ENCODE results near the gene TMEM88.
A peak's percentile ranks its signal among the peaks of the same experiment; 100 is the strongest.

DNA sequence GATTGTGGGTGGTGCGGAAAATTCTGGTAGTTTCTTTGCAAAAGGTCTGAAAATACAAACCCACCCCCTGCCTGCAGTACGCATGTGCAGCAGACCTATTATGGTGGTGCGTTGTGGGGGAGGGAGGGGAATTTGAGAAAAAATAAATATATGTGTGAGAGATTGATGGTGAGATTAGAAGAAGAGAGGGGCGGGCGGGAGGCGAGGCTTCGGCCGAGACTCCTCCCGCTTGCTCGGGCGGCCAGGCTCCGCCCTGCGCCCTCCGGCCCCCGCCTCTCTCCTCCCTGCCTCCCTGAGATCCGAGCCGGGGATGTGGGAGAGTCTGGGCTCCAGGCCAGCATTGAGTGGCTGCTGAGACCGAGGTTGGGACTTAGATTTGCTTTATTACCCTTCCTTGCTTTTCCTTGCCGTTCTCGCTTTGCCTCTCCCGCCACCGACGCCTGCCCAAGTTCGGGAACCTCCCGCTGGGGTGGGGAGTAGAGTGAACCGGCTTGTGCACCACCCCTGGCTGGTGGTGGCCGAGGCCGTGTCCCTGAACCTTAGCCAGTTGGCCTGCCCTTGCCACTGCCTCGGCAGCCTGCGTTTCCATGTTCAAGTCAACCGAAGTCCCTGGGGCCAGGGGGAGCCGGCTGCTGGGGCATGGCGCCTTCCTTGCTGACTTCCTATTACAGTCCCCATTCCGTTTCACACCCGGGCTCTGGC, 32.8 kb downstream of the TMEM88 start:
- TF ChIP-seq, protein P1, sequence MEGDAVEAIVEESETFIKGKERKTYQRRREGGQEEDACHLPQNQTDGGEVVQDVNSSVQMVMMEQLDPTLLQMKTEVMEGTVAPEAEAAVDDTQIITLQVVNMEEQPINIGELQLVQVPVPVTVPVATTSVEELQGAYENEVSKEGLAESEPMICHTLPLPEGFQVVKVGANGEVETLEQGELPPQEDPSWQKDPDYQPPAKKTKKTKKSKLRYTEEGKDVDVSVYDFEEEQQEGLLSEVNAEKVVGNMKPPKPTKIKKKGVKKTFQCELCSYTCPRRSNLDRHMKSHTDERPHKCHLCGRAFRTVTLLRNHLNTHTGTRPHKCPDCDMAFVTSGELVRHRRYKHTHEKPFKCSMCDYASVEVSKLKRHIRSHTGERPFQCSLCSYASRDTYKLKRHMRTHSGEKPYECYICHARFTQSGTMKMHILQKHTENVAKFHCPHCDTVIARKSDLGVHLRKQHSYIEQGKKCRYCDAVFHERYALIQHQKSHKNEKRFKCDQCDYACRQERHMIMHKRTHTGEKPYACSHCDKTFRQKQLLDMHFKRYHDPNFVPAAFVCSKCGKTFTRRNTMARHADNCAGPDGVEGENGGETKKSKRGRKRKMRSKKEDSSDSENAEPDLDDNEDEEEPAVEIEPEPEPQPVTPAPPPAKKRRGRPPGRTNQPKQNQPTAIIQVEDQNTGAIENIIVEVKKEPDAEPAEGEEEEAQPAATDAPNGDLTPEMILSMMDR (IDR thresholded peaks at IDR 0.05) = no peak
- TF ChIP-seq POLR2A (IDR thresholded peaks at IDR 0.05) = peak in 1 of 2 donors; percentile 40
